VCaP (cell line): ENCODE measurements around the gene LSR.

Experiments used
- H3K27ac ChIP-seq: fragments of 450-650 bp; 2 replicates; pipeline ENCODE4 v1.5.1; 2017
- CTCF ChIP-seq: fragments of 450-650 bp; conservative IDR thresholded peaks from 2 replicates; pipeline ENCODE4 v1.5.1; 2017; ENCODE audit warnings: mild to moderate bottlenecking, moderate library complexity

Gene LSR

DNA sequence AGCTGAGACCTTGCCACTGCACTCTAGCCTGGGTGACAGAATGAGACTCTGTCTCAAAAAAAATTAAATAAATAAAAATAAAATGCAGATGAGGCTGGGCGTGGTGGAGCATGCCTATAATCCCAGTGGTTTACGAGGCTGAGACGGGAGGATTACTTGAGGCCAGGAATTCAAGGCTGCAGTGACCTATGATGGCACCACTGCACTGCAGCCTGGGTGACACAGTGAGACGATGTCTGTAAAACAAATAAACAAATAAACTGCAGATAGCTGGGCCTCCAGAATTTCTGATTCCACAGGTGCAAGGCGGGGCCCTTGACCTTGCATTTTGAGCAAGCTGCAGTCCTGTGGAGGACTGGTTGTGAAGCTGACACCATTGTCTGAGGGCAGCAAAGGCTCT lies 40.1 kb downstream of the LSR start:
- no peak overlapping the region for H3K27ac ChIP-seq
- TF ChIP-seq CTCF, result no peak

DNA sequence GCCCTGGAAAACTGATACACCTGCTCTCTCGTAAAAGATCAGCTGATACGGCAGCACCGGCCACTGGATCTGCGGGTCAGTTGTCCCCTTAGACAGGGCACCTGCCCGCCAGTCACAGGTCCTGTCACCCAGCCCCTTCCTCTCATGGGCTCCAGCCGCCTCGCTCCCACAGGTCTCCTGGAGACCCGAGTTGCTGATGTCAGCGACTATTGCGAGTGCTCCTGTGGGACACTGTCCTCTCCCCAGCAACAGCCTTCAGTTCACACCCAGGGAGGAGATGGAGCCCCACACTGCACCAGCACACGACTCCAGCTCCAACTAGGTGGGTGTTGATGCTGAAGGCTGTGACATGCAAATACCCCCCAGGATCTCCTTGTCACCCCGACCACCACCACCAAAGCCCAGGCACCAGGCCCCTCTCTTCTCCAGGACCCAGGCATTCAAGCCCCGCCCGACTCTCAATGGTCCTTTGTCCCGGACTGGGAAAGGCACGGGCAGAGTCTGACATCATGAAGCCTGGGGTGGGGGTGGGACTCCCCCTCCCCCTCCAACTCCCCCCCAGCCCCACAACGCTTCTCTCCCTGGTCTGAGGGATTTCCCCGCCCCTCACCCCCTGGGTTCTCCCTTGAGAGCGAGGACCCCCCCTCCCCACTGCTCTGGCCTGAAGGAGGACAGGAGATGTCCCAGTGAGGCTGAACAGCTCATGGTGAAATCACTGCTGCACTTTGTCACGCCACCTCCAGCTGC lies 41.8 kb downstream of the LSR start:
- H3K27ac ChIP-seq, result no peak overlapping the region
- TF ChIP-seq CTCF, result no peak

DNA sequence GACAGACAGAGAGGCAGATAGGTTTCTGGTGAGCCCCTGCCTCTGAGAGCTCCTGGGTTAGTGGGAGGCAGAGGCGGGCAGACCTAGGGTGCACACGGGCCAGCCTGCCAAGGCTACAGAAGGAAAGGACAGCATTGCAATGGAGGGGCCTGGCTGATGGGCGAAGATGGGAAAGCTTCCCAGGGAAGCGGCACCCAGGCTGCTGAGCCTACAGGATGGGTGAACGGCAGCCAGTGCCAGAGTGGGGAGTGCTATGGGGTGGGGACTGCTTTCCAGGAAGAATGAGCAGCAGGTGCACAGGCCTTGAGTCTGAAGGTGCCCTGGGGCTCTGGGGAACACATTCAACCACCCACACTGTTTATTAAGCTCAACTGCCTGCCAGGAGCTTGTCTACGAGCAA lies 42.5 kb downstream of the LSR start:
- TF ChIP-seq CTCF, result no peak
- no peak overlapping the region for H3K27ac ChIP-seq

GRCh38 chr19:35291916-35292315 lies 43.1 kb downstream of the LSR start, which contains the start of gene MAG:
Gene MAG (plus strand): TSS chr19:35292161. CDS start chr19:35295409, 3,248 bp downstream.
- no peak for TF ChIP-seq CTCF
- peak within 1 kb of the TSS; percentile 21; the same call in 1 of the 2 replicates for H3K27ac ChIP-seq

DNA sequence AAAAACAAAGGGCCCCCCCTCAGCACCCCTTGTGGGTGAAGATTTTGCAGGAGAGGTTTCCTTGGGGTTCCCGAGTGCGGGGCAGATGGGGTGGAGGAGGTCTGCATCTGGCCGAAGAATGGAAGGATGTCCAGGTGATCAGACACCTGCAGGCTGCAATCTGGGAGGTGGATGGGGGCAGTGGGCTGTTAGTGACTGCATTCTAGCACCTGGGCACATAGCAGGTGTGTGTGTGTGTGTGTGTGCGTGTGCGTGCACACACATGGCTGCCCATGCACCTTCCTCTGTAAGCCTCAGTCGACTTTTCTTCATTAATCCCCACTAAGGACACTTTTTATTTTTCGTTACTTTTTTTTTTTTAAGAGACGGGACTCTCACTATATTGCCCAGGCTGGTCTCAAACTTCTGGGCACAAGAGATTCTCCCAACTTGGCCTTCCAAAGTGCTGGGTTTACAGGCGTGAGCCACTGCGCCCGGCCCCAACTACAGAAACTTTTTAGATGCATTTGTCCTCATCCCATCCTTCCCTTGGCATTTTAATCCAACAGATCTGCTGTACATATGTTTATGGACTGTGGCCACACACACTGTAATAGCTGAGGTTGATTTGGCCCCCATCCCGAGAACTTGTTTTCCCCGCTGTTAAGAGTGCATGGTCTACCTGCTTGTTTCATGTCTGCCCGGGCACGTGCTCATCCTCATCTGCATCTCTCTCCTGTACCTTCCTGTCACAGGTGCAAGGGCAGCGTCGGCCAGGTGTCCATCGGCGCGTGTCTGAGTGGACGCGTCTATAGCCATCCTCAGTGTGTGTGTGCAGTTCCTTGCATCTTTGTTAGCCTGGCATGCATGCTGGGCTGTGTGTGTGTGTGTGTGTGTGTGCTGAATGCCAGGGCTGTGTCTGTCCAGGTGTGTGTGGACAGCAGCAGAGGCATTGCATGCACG lies 43.9 kb downstream of the LSR start:
- no peak for TF ChIP-seq CTCF
- H3K27ac ChIP-seq, result peak overlapping the region; percentile 21; the same call in 1 of the 2 replicates

- TF ChIP-seq CTCF, result no peak
- peak overlapping the region; percentile 21; the same call in 1 of the 2 replicates for H3K27ac ChIP-seq
Measured at GRCh38 chr19:35293363-35293739, 44.5 kb downstream of the LSR start.

GRCh38 chr19:35293808-35294207 lies 45.0 kb downstream of the LSR start:
- no peak overlapping the region for H3K27ac ChIP-seq
- no peak for TF ChIP-seq CTCF
